ENCODE results near the gene IBSP. TPM values are rescaled to one million over a fixed set of nuclear protein-coding genes. Genes with fewer than 3 reads are reported as not detected.

The IBSP gene
- total RNA-seq, 1 donor from 2014 or later: not detected

DNA sequence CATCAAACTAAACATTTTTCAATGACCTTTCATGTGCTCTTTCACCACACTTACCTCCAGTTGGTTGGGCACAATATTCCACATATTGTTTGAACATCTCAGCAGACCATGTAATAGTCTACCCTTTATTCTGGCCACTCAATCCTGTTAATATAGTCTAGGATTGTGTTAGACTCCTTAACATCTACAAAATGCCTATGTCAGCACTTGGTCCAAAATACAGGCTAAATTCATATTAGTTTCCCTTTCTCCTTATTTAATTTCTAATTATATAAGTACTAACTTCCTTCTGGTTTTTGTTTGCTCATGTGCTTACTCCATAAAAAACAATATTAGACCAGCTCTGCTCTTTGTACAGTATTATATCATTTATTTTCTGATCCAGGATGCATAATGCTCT lies 54.5 kb downstream of the IBSP start:
- no peak overlapping the region for H3K4me3 ChIP-seq (ENCODE audit: low read depth, low read length)
- TF ChIP-seq, protein P1, sequence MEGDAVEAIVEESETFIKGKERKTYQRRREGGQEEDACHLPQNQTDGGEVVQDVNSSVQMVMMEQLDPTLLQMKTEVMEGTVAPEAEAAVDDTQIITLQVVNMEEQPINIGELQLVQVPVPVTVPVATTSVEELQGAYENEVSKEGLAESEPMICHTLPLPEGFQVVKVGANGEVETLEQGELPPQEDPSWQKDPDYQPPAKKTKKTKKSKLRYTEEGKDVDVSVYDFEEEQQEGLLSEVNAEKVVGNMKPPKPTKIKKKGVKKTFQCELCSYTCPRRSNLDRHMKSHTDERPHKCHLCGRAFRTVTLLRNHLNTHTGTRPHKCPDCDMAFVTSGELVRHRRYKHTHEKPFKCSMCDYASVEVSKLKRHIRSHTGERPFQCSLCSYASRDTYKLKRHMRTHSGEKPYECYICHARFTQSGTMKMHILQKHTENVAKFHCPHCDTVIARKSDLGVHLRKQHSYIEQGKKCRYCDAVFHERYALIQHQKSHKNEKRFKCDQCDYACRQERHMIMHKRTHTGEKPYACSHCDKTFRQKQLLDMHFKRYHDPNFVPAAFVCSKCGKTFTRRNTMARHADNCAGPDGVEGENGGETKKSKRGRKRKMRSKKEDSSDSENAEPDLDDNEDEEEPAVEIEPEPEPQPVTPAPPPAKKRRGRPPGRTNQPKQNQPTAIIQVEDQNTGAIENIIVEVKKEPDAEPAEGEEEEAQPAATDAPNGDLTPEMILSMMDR (conservative IDR thresholded peaks at IDR 0.05; ENCODE audit: low read depth, low read length): no peak
- DNase-seq (ENCODE audit: low read depth): no peak

DNA sequence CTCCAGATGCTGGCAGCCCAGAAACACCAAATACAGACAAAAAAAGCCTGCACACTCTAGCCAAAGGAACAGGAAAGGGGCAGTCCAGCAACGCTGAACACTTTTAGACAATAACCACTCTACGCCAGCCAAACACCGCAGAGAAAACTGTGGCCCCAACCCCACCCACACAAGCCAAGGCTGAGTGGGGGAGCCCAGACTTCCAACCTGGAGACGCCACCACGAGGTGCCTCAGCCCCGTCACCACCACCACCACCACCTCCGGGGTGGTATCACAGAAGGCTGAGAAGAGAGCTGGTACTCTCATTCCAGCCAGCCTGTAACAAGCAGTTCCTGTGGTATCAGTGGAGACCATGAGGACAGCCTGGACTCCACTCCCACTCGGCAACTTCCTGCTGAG lies 56.2 kb downstream of the IBSP start:
- TF ChIP-seq, protein P1 (conservative IDR thresholded peaks at IDR 0.05; ENCODE audit: low read depth, low read length): no peak
- no peak overlapping the region for H3K4me3 ChIP-seq (ENCODE audit: low read depth, low read length)
- DNase-seq (ENCODE audit: low read depth): no peak

DNA sequence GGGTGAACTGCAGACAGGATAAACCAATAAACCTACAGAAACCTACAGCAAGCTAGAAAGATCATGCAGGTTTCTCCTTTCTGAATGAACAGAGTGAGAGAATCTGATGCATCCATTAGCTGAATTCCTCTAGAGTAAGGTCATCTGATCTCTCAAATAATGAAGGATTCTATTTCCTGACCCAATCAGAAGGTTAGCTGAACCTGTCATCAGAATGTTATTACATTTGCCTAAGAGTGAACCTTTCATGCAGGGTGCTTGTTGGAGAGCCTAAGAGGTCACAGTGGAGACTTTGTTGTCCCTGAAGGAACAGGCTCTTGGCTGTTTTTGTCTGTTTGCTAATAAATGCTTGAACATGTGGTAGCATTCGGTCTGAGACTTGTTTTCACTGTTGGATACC lies 57.5 kb downstream of the IBSP start:
- DNase-seq (ENCODE audit: low read depth): peak; percentile 55
- TF ChIP-seq, protein P1 (conservative IDR thresholded peaks at IDR 0.05; ENCODE audit: low read depth, low read length): no peak
- H3K4me3 ChIP-seq (ENCODE audit: low read depth, low read length): no peak overlapping the region

DNA sequence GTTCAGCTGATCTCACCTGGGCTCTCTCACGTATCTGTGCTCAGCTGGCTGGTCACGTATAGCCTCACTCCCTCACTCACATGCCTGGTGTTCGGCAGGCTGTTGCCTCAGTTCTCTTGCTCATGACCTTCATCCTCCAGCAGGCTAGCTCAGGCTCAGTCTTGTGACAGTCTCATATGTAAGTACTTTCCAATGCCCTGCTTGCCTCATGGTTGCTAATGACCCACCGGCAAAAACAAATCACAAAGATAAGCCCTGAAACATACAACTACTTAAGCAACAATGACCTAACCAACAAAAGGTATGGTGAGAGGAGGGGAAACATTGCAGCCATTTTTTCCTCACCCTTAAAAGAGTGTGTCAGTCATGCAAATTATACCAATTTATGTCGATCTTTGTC lies 58.4 kb downstream of the IBSP start:
- TF ChIP-seq, protein P1 (conservative IDR thresholded peaks at IDR 0.05; ENCODE audit: low read depth, low read length): no peak
- DNase-seq (ENCODE audit: low read depth): no peak
- no peak overlapping the region for H3K4me3 ChIP-seq (ENCODE audit: low read depth, low read length)

Other genes with a start within 250 kb of the IBSP start
- gene DSPP, start 191.0 kb upstream of the IBSP start, total RNA-seq: not detected in 2 replicates
- not detected in 2 replicates for gene DMP1, start 149.3 kb upstream of the IBSP start, total RNA-seq
- not detected in 2 replicates for gene MEPE, start 33.4 kb downstream of the IBSP start, total RNA-seq
- gene SPP1, start 176.2 kb downstream of the IBSP start, total RNA-seq: 112 and 694 TPM in 2 replicates
- 14.1 and 14.7 TPM in 2 replicates for gene PKD2, start 208.1 kb downstream of the IBSP start, total RNA-seq